Fibroblast of villous mesenchyme (primary cell): ENCODE data around the gene PM20D1. TPM values are rescaled to one million over a fixed set of nuclear protein-coding genes. Genes with fewer than 3 reads are reported as not detected.

ENCODE experiments used
- DNase-seq: peaks from one replicate; pipeline ENCODE4 v3.0.0-alpha.2; 2010; ENCODE audit warnings: low read depth
- H3K4me3 ChIP-seq: 2 replicates; pipeline ENCODE4 v1.5.1; 2011; ENCODE audit warnings: low read depth, mild to moderate bottlenecking, low read length
- total RNA-seq: library from RNA; depleted of rRNA; stranded (reverse); fragments of >200 nt; gene quantifications from 2 replicates; pipeline ENCODE4 v1.2.3, GENCODE V29; 2012
- TF ChIP-seq, protein P1 (sequence below): IDR thresholded peaks from 2 replicates; pipeline ENCODE4 v1.5.1; 2012; ENCODE audit warnings: low read depth, mild to moderate bottlenecking, low read length; ENCODE audit not compliant: insufficient read depth

PM20D1 gene
- total RNA-seq, 1 donor, result not detected

DNA sequence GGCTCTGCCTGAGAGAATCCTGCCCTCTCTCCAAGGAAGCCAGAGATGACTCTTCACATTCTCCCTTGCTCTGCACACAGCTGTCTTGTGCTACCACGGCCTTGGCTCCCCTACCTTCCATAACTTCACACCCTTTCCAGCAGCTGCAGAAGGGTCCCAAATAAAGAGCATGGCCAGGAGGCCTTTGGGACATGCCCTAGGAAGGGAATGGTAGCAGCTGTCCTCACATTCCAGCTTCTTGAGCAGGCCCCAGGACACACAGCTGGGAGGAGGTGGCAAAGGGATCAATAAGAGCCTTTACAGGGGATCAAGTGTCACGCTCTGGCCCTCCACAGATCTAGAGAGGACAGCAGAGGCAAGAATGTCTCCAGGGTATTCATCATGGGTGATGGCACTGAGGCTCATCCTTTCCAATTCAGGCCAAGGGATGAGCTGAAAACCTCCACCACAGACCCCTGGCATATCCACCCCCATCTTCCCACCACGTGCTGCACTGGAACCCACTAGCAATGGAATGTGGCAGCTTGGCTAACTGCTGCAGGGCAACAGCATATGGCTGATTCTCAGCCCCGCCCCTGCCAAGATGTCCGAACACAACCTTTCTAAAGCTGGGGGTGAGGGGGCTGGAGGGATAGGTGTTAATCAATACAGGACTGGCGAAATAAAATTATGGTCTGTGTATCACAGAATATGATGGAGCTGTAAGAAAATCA lies 56.8 kb downstream of the PM20D1 start:
- no peak overlapping the region for H3K4me3 ChIP-seq
- no peak for DNase-seq
- TF ChIP-seq, protein P1, sequence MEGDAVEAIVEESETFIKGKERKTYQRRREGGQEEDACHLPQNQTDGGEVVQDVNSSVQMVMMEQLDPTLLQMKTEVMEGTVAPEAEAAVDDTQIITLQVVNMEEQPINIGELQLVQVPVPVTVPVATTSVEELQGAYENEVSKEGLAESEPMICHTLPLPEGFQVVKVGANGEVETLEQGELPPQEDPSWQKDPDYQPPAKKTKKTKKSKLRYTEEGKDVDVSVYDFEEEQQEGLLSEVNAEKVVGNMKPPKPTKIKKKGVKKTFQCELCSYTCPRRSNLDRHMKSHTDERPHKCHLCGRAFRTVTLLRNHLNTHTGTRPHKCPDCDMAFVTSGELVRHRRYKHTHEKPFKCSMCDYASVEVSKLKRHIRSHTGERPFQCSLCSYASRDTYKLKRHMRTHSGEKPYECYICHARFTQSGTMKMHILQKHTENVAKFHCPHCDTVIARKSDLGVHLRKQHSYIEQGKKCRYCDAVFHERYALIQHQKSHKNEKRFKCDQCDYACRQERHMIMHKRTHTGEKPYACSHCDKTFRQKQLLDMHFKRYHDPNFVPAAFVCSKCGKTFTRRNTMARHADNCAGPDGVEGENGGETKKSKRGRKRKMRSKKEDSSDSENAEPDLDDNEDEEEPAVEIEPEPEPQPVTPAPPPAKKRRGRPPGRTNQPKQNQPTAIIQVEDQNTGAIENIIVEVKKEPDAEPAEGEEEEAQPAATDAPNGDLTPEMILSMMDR, result no peak

GRCh38 chr1:205792481-205792881 lies 57.5 kb downstream of the PM20D1 start:
- TF ChIP-seq, protein P1, result no peak
- no peak overlapping the region for H3K4me3 ChIP-seq
- no peak for DNase-seq

DNA sequence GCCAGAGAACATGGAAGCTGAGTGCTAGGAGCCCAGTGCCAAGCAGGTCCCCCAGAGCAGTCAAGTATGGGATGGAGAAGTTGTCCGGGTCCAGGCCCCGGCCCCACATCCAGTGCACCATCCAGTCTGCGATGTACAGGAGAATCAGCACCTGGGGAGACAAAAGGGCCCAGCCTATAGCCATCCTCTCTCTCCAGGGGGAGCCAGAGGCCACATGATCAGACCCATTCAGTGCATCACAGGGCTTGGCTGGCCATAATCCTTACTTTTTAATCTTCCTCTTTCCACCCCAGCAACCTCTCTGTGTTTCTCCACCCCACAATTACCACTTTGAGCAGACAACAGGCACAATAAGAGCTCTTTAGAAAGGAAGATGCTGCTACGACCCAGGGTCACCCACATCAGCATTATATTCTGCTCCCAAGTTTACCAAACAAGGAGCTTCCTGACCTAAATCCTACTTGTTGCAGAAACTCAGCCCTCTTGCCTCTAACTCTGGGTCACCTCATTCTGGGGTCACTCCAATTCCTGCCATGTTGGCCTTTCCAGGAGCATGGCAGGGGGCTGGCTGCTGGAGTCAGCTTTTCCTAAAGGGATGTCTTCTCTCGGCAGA lies 58.3 kb downstream of the PM20D1 start:
- peak; percentile 48 for DNase-seq
- no peak overlapping the region for H3K4me3 ChIP-seq
- TF ChIP-seq, protein P1, result peak; percentile 89

GRCh38 chr1:205787287-205787916 lies 62.5 kb downstream of the PM20D1 start:
- DNase-seq, result no peak
- TF ChIP-seq, protein P1, result no peak

GRCh38 chr1:205786601-205787000 lies 63.3 kb downstream of the PM20D1 start:
- TF ChIP-seq, protein P1, result no peak
- no peak for DNase-seq
- no peak overlapping the region for H3K4me3 ChIP-seq

More at GRCh38 chr1:205787287-205787916, 62.5 kb downstream of the PM20D1 start:
- H3K4me3 ChIP-seq, result no peak overlapping the region

- no peak for DNase-seq
- TF ChIP-seq, protein P1, result no peak
These were observed 64.5 kb downstream of the PM20D1 start for GRCh38 chr1:205785446-205785845.

More at GRCh38 chr1:205785446-205785845, 64.5 kb downstream of the PM20D1 start:
- no peak overlapping the region for H3K4me3 ChIP-seq
